Adrenal gland (tissue), 12 donors: ENCODE data around the gene MORN1. TPM values are rescaled to one million over a fixed set of nuclear protein-coding genes. Genes with fewer than 3 reads are reported as not detected.

Experiments used
- DNase-seq, 7 donors: peaks; one replicate each; pipeline ENCODE4 v3.0.0-alpha.2; 2019 to 2020
- H3K27ac ChIP-seq, 5 donors: fragments of 200-600 bp; sonication (generic) in 4 of 5; 1 replicate in 3 of 5; 2 replicates in 2 of 5; pipeline versions ENCODE4 v1.5.1 to v1.8.0; 2016 to 2020; ENCODE audit warnings: mild to moderate bottlenecking in 1 of 5
- H3K27me3 ChIP-seq: fragments of 200-600 bp; 2 replicates; pipeline ENCODE4 v1.8.0; 2021
- H3K36me3 ChIP-seq, 2 donors: fragments of 200-600 bp; replicated peaks in 1 of 2; 1 replicate in 1 of 2; 2 replicates in 1 of 2; pipeline versions ENCODE4 v1.5.1 to v1.8.0; 2018 to 2022
- H3K4me1 ChIP-seq, 2 donors: fragments of 200-600 bp; replicated peaks in 1 of 2; 1 replicate in 1 of 2; 2 replicates in 1 of 2; pipeline versions ENCODE4 v1.5.1 to v1.8.0; 2018 to 2021
- H3K4me3 ChIP-seq, 4 donors: fragments of 200-600 bp; sonication (generic) in 3 of 4; one replicate each; pipeline ENCODE4 v1.5.1; 2016 to 2018
- H3K9me3 ChIP-seq, 3 donors: fragments of 200-600 bp; sonication (generic) in 1 of 3; replicated peaks in 1 of 3; 1 replicate in 2 of 3; 2 replicates in 1 of 3; pipeline versions ENCODE4 v1.5.1 to v1.8.0; 2016 to 2021
- CTCF ChIP-seq, 6 experiments: fragments of 450-650 bp in 4 of 6; fragments of 200-600 bp in 2 of 6; sonication (generic) in 1 of 6; IDR thresholded peaks; 1 replicate in 5 of 6; 2 replicates in 1 of 6; pipeline versions ENCODE4 v1.5.1 to v1.8.0; 2016 to 2021; ENCODE audit warnings: antibody characterized with exemption in 6 of 6, mild to moderate bottlenecking in 2 of 6, moderate library complexity in 1 of 6
- POLR2A ChIP-seq, 2 donors: fragments of 450-650 bp; IDR thresholded peaks; one replicate each; pipeline ENCODE4 v1.6.1; 2017; ENCODE audit warnings: antibody characterized with exemption in 2 of 2, mild to moderate bottlenecking in 2 of 2, moderate library complexity in 1 of 2
- WGBS, 4 donors: extraction: QIAGEN DNeasy Blood & Tissue Kit in 2 of 4; methylation state at CpG; one replicate each; pipeline versions ENCODE4 v1.1.5 to v1.1.7; 2013 to 2017; 5-methylcytosine and 5-hydroxymethylcytosine counted together
- intact Hi-C, 2 donors: fragments of 100-400 bp; cut with DNase I; formaldehyde crosslinking; loops; one replicate each; pipeline versions ENCODE4 v1.14.1 to v1.15.0; 2022 to 2023
- polyA plus RNA-seq, 3 donors: library from polyadenylated mRNA; stranded (reverse); fragments of 200-250 nt in 2 of 3; fragments of 350-450 nt in 1 of 3; fragmentation: Illumina TruSeq in 1 of 3; extraction: RNeasy Lipid Tissue Mini Kit (QIAGEN cat#74804) in 1 of 3; gene quantifications; one replicate each; pipeline ENCODE4 v1.2.3, GENCODE V29; 2013 to 2014
- total RNA-seq, 9 donors: library from RNA; depleted of rRNA in 4 of 9; stranded (reverse); fragments of >200 nt in 4 of 9; fragments of 120-200 nt in 1 of 9; fragmentation: NEBNext Ultra II Directional in 1 of 9; extraction: Animal tissue kit (Norgen Biotek cat#: 25700) in 1 of 9; gene quantifications; one replicate each; pipeline versions ENCODE4 v1.1.0 to v1.2.4, GENCODE V29; 2013 to 2023
- donor health status: healthy with polysubstance abuse.
- donor health status: Bipolar disorder and iron deficiency.
- donor health status: DM: yes; HTN: yes; CAD: no.
- donor health status: DM: no; HTN: no; CAD: no.
- donor health status: DM: no; HTN: no; CAD: no.
- donor health status: DM: yes; HTN: yes; CAD: no.

The MORN1 gene
- total and polyA plus RNA-seq, 12 donors = 1.8 to 14.1 (median 8.7) TPM

- Histone ChIP-seq H3K4me3 (no peak overlapping the region), H3K36me3 (no peaks in the 10 kb centered on the region), H3K9me3 (no peaks in the 10 kb centered on the region), H3K4me1 (no peaks in the 10 kb centered on the region), H3K27me3 (peaks cover 24% of the 10 kb centered on the region), H3K27ac (no peak overlapping the region)
- 50 to 70% (median 64%) methylated on average over 5 to 10 of the region's 10 CpGs for WGBS, 4 donors
- intact Hi-C loops = no loop called here
- TF ChIP-seq CTCF (IDR thresholded peaks at IDR 0.05) = no peak
- no peak for TF ChIP-seq POLR2A (IDR thresholded peaks at IDR 0.05)
- no peak for DNase-seq
Observed at GRCh38 chr1:2431518-2431917, 40.2 kb upstream of the MORN1 start.

- Histone ChIP-seq H3K4me3 (no peak overlapping the region), H3K27ac (no peak overlapping the region), H3K27me3 (peaks cover 24% of the 10 kb centered on the region), H3K36me3 (no peaks in the 10 kb centered on the region), H3K4me1 (no peaks in the 10 kb centered on the region), H3K9me3 (no peaks in the 10 kb centered on the region)
- TF ChIP-seq CTCF (IDR thresholded peaks at IDR 0.05) (no peak), POLR2A (IDR thresholded peaks at IDR 0.05) (no peak)
- no peak for DNase-seq
- intact Hi-C loops = no loop called here
- 52 to 64% (median 54%) methylated on average over 6 to 16 of the region's 16 CpGs; no CpG with 5 or more reads in 1 of the 4 donors for WGBS, 4 donors
Observed at GRCh38 chr1:2431103-2431502, 39.7 kb upstream of the MORN1 start.

GRCh38 chr1:2430592-2430973, 39.2 kb upstream of the MORN1 start:
- DNase-seq = no peak
- Histone ChIP-seq H3K27ac (no peak overlapping the region), H3K27me3 (peaks cover 24% of the 10 kb centered on the region), H3K9me3 (no peaks in the 10 kb centered on the region), H3K36me3 (no peaks in the 10 kb centered on the region), H3K4me1 (no peaks in the 10 kb centered on the region), H3K4me3 (no peak overlapping the region)
- intact Hi-C loops = no loop called here
- WGBS, 4 donors = 41 to 84% (median 75%) methylated on average over 6 to 10 of the region's 10 CpGs
- no peak for TF ChIP-seq POLR2A (IDR thresholded peaks at IDR 0.05)

- no peaks in the 10 kb centered on the region for H3K9me3 ChIP-seq
- H3K36me3 ChIP-seq = no peaks in the 10 kb centered on the region
- no peaks in the 10 kb centered on the region for H3K4me1 ChIP-seq
- no peak overlapping the region for H3K4me3 ChIP-seq
- WGBS, 4 donors = 78 to 86% (median 82%) methylated on average over 5 to 20 of the region's 20 CpGs
- peaks cover 24% of the 10 kb centered on the region for H3K27me3 ChIP-seq
- peak in 2 of 6 experiments; percentile 28 to 36 for TF ChIP-seq CTCF (IDR thresholded peaks at IDR 0.05)
- no peak for TF ChIP-seq POLR2A (IDR thresholded peaks at IDR 0.05)
- intact Hi-C loops = loop anchor here in 1 of 2 donors (10.0 kb wide), 1 partner anchor 995 kb away; no protein-coding TSS in a partner anchor
- no peak overlapping the region for H3K27ac ChIP-seq
- DNase-seq = no peak
Observed at GRCh38 chr1:2429780-2430591, 38.6 kb upstream of the MORN1 start.
